ENCODE measurements around the gene ACP5.
A peak's percentile ranks its signal among the peaks of the same experiment; 100 is the strongest.

The ACP5 gene

DNA sequence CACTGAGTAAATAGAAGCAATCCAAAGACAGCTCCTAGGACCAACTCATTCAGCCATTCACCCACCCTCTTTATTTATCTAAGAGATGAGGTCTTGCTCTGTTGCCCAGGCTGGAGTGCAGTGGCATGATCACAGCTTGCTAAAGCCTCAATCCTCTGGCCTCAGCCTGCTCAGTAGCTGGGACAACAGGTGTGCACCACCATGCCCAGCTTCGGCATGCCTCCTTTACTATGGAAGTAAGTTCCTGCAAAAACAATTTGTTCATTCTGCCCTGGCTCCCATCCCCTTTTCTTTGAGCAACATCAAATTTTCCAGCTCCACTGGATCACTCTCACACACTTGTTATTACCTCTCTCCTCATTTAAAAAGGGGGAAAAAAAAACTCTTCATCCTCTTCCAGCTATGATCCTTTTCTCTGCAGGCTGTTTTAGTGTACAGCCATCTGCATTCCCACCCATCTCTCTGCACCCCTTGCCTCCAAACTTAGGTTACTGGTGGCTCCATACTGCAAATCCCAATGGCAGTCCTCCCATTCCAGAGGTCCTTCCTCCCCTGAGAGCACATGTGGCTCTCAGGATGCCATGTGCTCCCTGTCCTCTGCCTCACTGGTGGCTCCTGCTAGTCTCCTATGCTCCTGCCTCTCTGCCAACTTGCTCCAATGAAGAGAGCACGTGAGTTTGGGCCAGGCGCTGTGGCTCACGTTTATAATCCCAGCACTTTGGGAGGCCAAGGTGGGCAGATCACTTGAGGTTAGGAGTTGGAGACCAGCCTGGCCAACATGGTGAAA, 20.6 kb downstream of the ACP5 start:
- H3K36me3 ChIP-seq (ENCODE audit: control insufficient read depth in 1 of 2, insufficient read depth in 2 of 2, low read length in 2 of 2), result peaks cover 10 to 25% of the 10 kb centered on the region in 2 donors
- peaks cover 6 to 34% of the 10 kb centered on the region in 2 donors for H3K4me1 ChIP-seq (ENCODE audit: control insufficient read depth in 1 of 2, insufficient read depth in 2 of 2, low read length in 2 of 2)

DNA sequence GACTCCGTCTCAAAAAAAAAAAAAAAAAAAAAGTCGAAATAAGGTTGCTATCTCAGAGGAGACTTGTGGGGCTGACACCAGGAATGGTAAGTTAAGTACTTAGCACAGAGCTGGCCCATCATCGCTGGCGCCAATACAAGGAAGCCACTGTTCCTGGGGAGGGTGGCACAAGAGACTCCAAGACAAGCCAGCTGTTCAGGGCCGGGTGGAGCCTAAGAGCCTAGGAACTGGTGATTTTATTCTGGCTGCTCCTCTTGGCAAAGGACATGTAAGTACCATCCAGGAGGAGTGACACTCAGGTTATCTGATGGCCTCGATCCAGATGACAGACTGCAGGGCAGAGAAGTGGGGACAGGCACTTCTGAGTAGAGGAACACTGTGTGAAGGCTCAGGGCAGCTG, 22.2 kb downstream of the ACP5 start:
- peaks cover 6 to 29% of the 10 kb centered on the region in 2 donors for H3K4me1 ChIP-seq (ENCODE audit: control insufficient read depth in 1 of 2, insufficient read depth in 2 of 2, low read length in 2 of 2)
- H3K27me3 ChIP-seq (ENCODE audit: low read depth, low read length), result no peaks in the 10 kb centered on the region
- peaks cover 10 to 26% of the 10 kb centered on the region in 2 donors for H3K36me3 ChIP-seq (ENCODE audit: control insufficient read depth in 1 of 2, insufficient read depth in 2 of 2, low read length in 2 of 2)
- H3K27ac ChIP-seq (ENCODE audit: low read length), result no peak overlapping the region
- H3K4me3 ChIP-seq (ENCODE audit: low read depth in 1 of 2, low read length in 2 of 2), result no peak overlapping the region
- no peaks in the 10 kb centered on the region for H3K9me3 ChIP-seq (ENCODE audit: control insufficient read depth in 1 of 2, low read length in 2 of 2)

More for the DNA sequence above, 20.6 kb downstream of the ACP5 start:
- H3K9me3 ChIP-seq (ENCODE audit: control insufficient read depth in 1 of 2, low read length in 2 of 2), result no peaks in the 10 kb centered on the region
- H3K27ac ChIP-seq (ENCODE audit: low read length), result no peak overlapping the region
- no peaks in the 10 kb centered on the region for H3K27me3 ChIP-seq (ENCODE audit: low read depth, low read length)
- H3K4me3 ChIP-seq (ENCODE audit: low read depth in 1 of 2, low read length in 2 of 2), result no peak overlapping the region

DNA sequence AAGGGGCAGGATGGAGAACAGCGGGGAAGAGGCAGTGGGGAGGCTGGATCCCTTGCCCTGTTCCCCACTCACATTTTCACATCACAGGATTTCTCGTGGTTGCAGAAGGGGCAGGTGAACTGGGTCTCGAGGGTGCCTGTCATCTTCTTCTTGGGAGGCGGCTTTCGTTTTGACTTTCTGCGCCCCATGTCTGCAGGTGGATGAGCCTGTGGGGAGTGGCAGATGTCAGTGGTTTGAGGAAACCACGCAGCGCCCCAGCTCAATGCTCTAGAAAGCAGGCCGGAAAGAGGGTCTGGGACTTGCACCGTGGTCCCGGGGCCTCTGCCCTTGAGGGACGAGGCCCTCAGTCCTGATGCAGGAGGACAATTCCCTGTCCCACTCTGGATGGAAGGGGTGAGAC, 23.3 kb downstream of the ACP5 start:
- H3K9me3 ChIP-seq (ENCODE audit: control insufficient read depth in 1 of 2, low read length in 2 of 2), result no peaks in the 10 kb centered on the region
- H3K27me3 ChIP-seq (ENCODE audit: low read depth, low read length), result no peaks in the 10 kb centered on the region
- peaks cover 10 to 37% of the 10 kb centered on the region in 2 donors for H3K36me3 ChIP-seq (ENCODE audit: control insufficient read depth in 1 of 2, insufficient read depth in 2 of 2, low read length in 2 of 2)
- H3K4me1 ChIP-seq (ENCODE audit: control insufficient read depth in 1 of 2, insufficient read depth in 2 of 2, low read length in 2 of 2), result peaks cover 6 to 23% of the 10 kb centered on the region in 2 donors
- no peak overlapping the region for H3K4me3 ChIP-seq (ENCODE audit: low read depth in 1 of 2, low read length in 2 of 2)
- H3K27ac ChIP-seq (ENCODE audit: low read length), result no peak overlapping the region

DNA sequence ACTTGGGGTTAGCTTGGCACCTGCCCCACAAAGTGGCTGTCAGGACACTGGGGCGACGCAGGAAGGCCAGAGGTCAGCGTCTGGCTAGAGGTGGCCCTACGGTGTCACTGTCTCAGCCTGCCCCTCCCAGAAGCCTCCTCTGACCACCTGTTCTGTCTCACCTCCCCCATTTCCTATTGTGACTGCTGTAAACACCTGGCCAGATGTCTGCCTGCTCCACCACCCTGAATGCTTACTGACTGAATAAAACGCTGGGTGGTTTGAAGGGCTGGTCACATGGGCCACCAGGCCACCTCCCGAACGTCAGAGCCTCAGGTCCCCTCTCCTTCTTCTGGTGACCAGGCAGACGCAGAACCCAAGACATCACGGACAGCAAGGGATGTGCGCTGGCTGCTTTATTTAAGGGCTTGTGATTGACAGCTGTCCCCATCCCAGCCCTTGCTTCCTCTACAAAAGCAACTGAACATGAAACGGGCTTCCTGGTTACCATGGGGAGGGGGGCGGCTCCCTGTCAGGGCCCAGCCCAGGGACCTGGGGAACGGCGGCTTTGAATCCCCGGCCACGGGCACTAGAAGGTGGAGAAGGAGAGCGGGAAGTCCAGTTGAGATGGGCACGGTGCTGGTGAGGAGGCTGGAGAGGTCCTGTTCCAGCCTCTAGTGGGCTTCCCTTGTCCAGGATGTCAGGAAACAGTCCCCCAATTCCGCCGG, 24.6 kb downstream of the ACP5 start:
- H3K27ac ChIP-seq (ENCODE audit: low read length), result no peak overlapping the region
- H3K9me3 ChIP-seq (ENCODE audit: control insufficient read depth in 1 of 2, low read length in 2 of 2), result no peaks in the 10 kb centered on the region
- peaks cover 1 to 13% of the 10 kb centered on the region in 2 donors for H3K4me1 ChIP-seq (ENCODE audit: control insufficient read depth in 1 of 2, insufficient read depth in 2 of 2, low read length in 2 of 2)
- H3K4me3 ChIP-seq (ENCODE audit: low read depth in 1 of 2, low read length in 2 of 2), result no peak overlapping the region
- peaks cover 13 to 44% of the 10 kb centered on the region in 2 donors for H3K36me3 ChIP-seq (ENCODE audit: control insufficient read depth in 1 of 2, insufficient read depth in 2 of 2, low read length in 2 of 2)
- no peaks in the 10 kb centered on the region for H3K27me3 ChIP-seq (ENCODE audit: low read depth, low read length)

DNA sequence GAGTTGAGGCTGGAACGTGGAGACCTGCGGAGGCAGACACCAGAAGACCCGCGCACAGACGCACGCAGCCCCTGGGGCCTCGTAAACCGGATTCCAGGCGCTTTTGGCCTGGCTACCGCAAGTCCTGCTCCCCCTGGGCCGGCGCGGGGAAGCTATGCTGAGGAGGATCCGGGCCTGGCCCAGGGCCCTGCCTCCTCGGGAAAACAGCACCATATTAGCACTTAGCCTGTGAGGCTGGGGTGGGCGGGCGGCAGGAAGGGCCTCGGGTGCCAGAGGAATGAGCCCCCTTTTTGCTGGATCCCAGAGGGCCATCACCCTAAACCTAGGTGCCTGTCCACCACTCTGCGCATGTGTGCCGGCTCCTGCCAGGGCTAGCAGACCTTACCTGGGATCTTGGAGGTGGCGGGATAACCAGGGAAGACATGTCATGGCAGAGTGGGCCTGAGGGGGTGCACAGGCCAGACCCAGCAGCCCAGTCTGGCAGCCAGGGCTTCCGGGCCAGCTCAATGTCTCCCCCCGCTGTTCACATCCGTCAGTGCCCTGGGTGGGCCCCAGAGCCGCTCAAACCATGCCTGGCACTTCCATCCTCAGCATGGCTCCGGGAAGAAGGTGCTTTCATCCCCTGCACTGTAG, 25.7 kb downstream of the ACP5 start:
- no peak overlapping the region for H3K27ac ChIP-seq (ENCODE audit: low read length)
- peaks cover 14 to 51% of the 10 kb centered on the region in 2 donors for H3K36me3 ChIP-seq (ENCODE audit: control insufficient read depth in 1 of 2, insufficient read depth in 2 of 2, low read length in 2 of 2)
- H3K9me3 ChIP-seq (ENCODE audit: control insufficient read depth in 1 of 2, low read length in 2 of 2), result no peaks in the 10 kb centered on the region
- H3K4me3 ChIP-seq (ENCODE audit: low read depth in 1 of 2, low read length in 2 of 2), result no peak overlapping the region
- H3K4me1 ChIP-seq (ENCODE audit: control insufficient read depth in 1 of 2, insufficient read depth in 2 of 2, low read length in 2 of 2), result peaks cover 0 to 6% of the 10 kb centered on the region in 2 donors
- H3K27me3 ChIP-seq (ENCODE audit: low read depth, low read length), result no peaks in the 10 kb centered on the region

DNA sequence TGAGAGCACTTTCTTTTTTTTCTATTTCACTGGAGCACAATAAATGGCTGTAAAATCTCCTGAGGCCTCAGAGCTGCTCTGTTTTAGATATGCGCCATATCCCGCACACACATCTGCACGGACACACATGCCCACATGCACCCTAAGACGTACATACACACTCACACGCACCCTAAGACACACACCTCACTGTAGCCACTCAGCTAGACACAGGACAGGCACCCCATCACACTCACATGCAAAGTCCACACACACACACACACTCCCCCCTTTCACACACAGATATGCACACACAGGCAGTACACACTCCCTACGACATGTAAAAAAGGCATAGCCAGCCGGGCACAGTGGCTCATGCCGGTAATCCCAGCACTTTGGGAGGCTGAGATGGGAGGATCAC, 27.2 kb downstream of the ACP5 start:
- H3K4me1 ChIP-seq (ENCODE audit: control insufficient read depth in 1 of 2, insufficient read depth in 2 of 2, low read length in 2 of 2), result peaks cover 0 to 6% of the 10 kb centered on the region in 2 donors
- H3K36me3 ChIP-seq (ENCODE audit: control insufficient read depth in 1 of 2, insufficient read depth in 2 of 2, low read length in 2 of 2), result peaks cover 9 to 55% of the 10 kb centered on the region in 2 donors
- no peaks in the 10 kb centered on the region for H3K27me3 ChIP-seq (ENCODE audit: low read depth, low read length)
- no peak overlapping the region for H3K4me3 ChIP-seq (ENCODE audit: low read depth in 1 of 2, low read length in 2 of 2)
- no peak overlapping the region for H3K27ac ChIP-seq (ENCODE audit: low read length)
- H3K9me3 ChIP-seq (ENCODE audit: control insufficient read depth in 1 of 2, low read length in 2 of 2), result no peaks in the 10 kb centered on the region

DNA sequence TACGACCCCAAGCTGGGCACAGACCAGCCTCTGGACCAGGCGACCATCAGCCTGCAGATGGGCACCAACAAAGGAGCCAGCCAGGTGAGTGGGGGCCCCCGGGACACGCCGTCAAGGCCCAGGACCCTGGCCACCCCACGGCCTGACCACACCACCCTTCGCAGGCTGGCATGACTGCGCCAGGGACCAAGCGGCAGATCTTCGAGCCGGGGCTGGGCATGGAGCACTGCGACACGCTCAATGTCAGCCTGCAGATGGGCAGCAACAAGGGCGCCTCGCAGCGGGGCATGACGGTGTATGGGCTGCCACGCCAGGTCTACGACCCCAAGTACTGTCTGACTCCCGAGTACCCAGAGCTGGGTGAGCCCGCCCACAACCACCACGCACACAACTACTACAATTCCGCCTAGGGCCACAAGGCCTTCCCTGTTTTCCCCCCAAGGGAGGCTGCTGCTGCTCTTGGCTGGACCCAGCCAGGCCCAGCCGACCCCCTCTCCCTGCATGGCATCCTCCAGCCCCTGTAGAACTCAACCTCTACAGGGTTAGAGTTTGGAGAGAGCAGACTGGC, 28.0 kb downstream of the ACP5 start:
- Histone ChIP-seq H3K9me3 (ENCODE audit: control insufficient read depth in 1 of 2, low read length in 2 of 2) (no peaks in the 10 kb centered on the region), H3K4me1 (ENCODE audit: control insufficient read depth in 1 of 2, insufficient read depth in 2 of 2, low read length in 2 of 2) (peaks cover 0 to 10% of the 10 kb centered on the region in 2 donors), H3K27me3 (ENCODE audit: low read depth, low read length) (no peaks in the 10 kb centered on the region), H3K36me3 (ENCODE audit: control insufficient read depth in 1 of 2, insufficient read depth in 2 of 2, low read length in 2 of 2) (peaks cover 9 to 51% of the 10 kb centered on the region in 2 donors), H3K4me3 (ENCODE audit: low read depth in 1 of 2, low read length in 2 of 2) (no peak overlapping the region), H3K27ac (ENCODE audit: low read length) (no peak overlapping the region)

DNA sequence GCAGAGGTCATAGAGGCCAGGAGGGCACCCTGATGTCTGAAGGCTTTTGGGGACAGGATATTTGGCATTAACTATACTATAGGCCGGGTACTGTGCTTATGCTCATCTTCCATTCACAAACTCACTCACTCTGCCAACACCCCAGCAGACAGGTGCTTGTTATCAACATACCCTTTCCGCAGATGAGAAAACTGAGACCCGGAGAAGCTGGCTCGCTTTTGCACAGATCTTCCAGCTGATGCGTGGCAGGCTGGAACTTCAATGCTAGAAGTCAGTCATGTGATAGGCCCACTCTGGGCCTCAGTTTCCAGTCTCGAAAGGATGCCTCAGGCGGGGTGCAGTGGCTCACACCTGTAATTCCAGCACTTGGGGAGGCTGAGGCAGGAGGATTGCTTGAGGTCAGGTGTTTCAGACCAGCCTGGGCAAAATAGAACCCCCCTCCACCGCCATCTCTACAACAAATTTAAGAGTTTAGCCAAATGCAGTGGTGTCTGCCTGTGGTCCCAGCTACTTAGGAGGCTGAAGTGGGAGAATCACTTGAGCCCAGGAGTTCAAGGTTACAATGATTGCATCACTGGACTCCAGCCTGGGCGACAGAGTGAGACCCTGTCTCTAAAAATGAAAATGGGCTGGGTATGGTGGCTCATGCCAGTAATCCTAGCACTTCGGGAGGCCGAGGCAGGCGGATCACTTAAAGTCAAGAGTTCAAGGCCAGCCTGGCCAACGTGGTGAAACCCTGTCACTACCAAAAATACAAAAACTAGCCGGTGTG, 29.3 kb downstream of the ACP5 start:
- Histone ChIP-seq H3K36me3 (ENCODE audit: control insufficient read depth in 1 of 2, insufficient read depth in 2 of 2, low read length in 2 of 2) (peaks cover 4 to 43% of the 10 kb centered on the region in 2 donors), H3K4me3 (ENCODE audit: low read depth in 1 of 2, low read length in 2 of 2) (no peak overlapping the region), H3K27me3 (ENCODE audit: low read depth, low read length) (no peaks in the 10 kb centered on the region), H3K9me3 (ENCODE audit: control insufficient read depth in 1 of 2, low read length in 2 of 2) (no peaks in the 10 kb centered on the region), H3K4me1 (ENCODE audit: control insufficient read depth in 1 of 2, insufficient read depth in 2 of 2, low read length in 2 of 2) (peaks cover 0 to 16% of the 10 kb centered on the region in 2 donors), H3K27ac (ENCODE audit: low read length) (no peak overlapping the region)

DNA sequence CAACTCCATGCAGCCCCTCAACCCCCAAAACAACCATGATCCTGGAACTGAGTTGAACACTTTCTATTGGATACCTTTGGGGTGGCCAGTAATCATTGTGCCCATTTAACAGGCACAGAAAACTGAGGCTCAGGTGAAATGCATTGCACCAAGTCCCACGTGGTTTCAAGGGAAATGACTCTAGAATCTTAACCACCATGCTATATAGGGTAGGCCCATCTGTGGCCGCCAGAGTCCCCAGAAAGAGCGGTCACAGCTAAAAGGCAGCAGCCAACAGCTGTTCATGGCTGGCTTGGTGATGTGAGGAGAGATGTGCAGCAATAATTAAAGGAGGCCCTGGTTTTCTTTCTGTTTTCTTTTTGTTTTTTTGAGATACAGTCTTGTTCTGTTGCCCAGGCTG, 36.2 kb downstream of the ACP5 start:
- Histone ChIP-seq H3K27me3 (ENCODE audit: low read depth, low read length) (no peaks in the 10 kb centered on the region), H3K27ac (ENCODE audit: low read length) (no peak overlapping the region), H3K4me1 (ENCODE audit: control insufficient read depth in 1 of 2, insufficient read depth in 2 of 2, low read length in 2 of 2) (peaks cover 0 to 15% of the 10 kb centered on the region in 2 donors), H3K4me3 (ENCODE audit: low read depth in 1 of 2, low read length in 2 of 2) (peak overlapping the region; percentile 46 to 64), H3K36me3 (ENCODE audit: control insufficient read depth in 1 of 2, insufficient read depth in 2 of 2, low read length in 2 of 2) (peaks cover 0 to 18% of the 10 kb centered on the region in 2 donors), H3K9me3 (ENCODE audit: control insufficient read depth in 1 of 2, low read length in 2 of 2) (no peaks in the 10 kb centered on the region)

DNA sequence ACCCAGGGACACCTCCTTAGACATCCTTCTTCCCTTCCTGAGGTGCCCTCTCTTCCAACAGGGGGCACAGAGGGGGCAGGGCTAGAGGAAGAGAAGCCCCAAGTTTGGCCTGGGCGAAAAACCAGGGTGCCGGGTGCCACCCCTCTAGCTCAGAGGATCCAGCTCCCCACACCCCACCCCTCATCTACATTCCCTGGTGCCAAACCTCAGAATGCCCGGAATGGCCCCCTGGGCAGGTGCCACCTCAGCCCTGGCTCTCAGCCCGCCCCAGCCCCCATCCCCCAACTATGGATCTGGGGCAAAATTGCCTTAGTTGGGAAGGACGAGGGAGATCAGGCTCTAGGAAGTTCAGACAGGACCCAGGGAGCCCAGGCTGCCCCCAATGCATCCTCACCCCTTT, 36.8 kb downstream of the ACP5 start:
- H3K9me3 ChIP-seq (ENCODE audit: control insufficient read depth in 1 of 2, low read length in 2 of 2), result no peaks in the 10 kb centered on the region
- H3K27ac ChIP-seq (ENCODE audit: low read length), result peak overlapping the region; percentile 67
- peaks cover 2 to 15% of the 10 kb centered on the region in 2 donors for H3K4me1 ChIP-seq (ENCODE audit: control insufficient read depth in 1 of 2, insufficient read depth in 2 of 2, low read length in 2 of 2)

More for the DNA sequence above, 36.8 kb downstream of the ACP5 start:
- Histone ChIP-seq H3K36me3 (ENCODE audit: control insufficient read depth in 1 of 2, insufficient read depth in 2 of 2, low read length in 2 of 2) (peaks cover 0 to 14% of the 10 kb centered on the region in 2 donors), H3K4me3 (ENCODE audit: low read depth in 1 of 2, low read length in 2 of 2) (peak overlapping the region; percentile 46 to 64), H3K27me3 (ENCODE audit: low read depth, low read length) (no peaks in the 10 kb centered on the region)

Data from muscle layer of duodenum (tissue), 2 donors.